ENCODE measurements around the gene ADAMTS17. TPM values are rescaled to one million over a fixed set of nuclear protein-coding genes. Genes with fewer than 3 reads are reported as not detected.

Gene ADAMTS17
- total and polyA plus RNA-seq, 4 experiments from 2014 or later, result 2.1 to 6.2 (median 4.8) TPM

DNA sequence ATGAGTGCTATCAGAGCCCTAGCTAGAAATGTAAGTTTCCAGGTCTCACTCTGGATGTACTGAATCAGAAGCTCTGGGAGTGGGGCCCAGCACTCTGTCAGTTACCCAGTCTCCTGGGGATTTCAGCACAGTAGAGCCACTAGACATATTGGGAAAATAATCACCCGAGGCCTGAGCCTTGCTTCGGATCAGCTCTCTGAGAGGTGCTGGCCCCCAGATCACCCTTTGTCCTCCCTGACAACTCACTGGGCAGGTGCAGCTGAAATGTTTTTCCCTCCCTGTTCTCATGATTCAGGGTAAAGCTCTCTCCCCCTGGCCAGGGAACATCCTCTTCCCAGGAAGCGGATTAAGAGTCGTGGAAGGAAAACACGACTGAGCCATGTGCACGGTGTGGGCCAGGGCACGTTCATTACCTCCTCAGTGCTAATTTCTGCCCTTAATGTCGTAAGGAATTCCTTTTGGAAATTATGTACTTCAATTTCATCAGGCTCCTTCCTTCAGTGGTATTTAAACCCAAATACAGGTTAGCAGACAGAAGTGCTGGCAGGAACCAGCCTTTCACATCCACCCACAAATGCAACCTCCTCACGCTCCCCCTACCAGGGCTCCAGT lies 311.8 kb downstream of the ADAMTS17 start:
- Mint-ChIP-seq H3K4me3 (no peak overlapping the region), H3K36me3 (peaks cover 40 to 58% of the 10 kb centered on the region in 2 donors), H3K27me3 (no peaks in the 10 kb centered on the region), H3K4me1 (peaks cover 0 to 1% (median 0%) of the 10 kb centered on the region in 4 donors), H3K9me3 (peaks cover 7 to 31% (median 26%) of the 10 kb centered on the region in 8 donors), H3K27ac (no peak overlapping the region)
- Histone ChIP-seq H3K27me3 (ENCODE audit: insufficient read depth, low read length) (no peaks in the 10 kb centered on the region), H3K36me3 (ENCODE audit: insufficient read depth, low read length) (no peaks in the 10 kb centered on the region), H3K9me3 (ENCODE audit: control insufficient read depth in 1 of 2, low read length in 2 of 2) (peaks cover 0 to 6% of the 10 kb centered on the region in 2 donors), H3K27ac (ENCODE audit: low read depth, low read length) (no peak overlapping the region), H3K4me3 (ENCODE audit: low read length in 2 of 2) (no peak overlapping the region), H3K4me1 (ENCODE audit: insufficient read depth, low read length) (no peaks in the 10 kb centered on the region)
- DNase-seq, result no peak
- intact Hi-C loops (cut with micrococcal nuclease), result no loop called here
- CTCF ChIA-PET (ENCODE audit: partially characterized antibody), result no interaction called here
- POLR2A ChIA-PET (ENCODE audit: partially characterized antibody), result no interaction called here

GRCh38 chr15:100029045-100029444 lies 312.7 kb downstream of the ADAMTS17 start:
- Histone ChIP-seq H3K9me3 (ENCODE audit: control insufficient read depth in 1 of 2, low read length in 2 of 2) (peaks cover 0 to 6% of the 10 kb centered on the region in 2 donors), H3K27ac (ENCODE audit: low read depth, low read length) (no peak overlapping the region), H3K4me1 (ENCODE audit: insufficient read depth, low read length) (no peaks in the 10 kb centered on the region), H3K4me3 (ENCODE audit: low read length in 2 of 2) (no peak overlapping the region), H3K27me3 (ENCODE audit: insufficient read depth, low read length) (no peaks in the 10 kb centered on the region), H3K36me3 (ENCODE audit: insufficient read depth, low read length) (no peaks in the 10 kb centered on the region)
- no peak for DNase-seq
- Mint-ChIP-seq H3K27me3 (no peaks in the 10 kb centered on the region), H3K4me3 (no peak overlapping the region), H3K9me3 (peaks cover 5 to 31% (median 26%) of the 10 kb centered on the region in 8 donors), H3K36me3 (peaks cover 40 to 52% of the 10 kb centered on the region in 2 donors), H3K4me1 (no peaks in the 10 kb centered on the region), H3K27ac (no peak overlapping the region)
- intact Hi-C loops (cut with micrococcal nuclease), result no loop called here
- ChIA-PET CTCF (ENCODE audit: partially characterized antibody) (no interaction called here), POLR2A (ENCODE audit: partially characterized antibody) (no interaction called here)

DNA sequence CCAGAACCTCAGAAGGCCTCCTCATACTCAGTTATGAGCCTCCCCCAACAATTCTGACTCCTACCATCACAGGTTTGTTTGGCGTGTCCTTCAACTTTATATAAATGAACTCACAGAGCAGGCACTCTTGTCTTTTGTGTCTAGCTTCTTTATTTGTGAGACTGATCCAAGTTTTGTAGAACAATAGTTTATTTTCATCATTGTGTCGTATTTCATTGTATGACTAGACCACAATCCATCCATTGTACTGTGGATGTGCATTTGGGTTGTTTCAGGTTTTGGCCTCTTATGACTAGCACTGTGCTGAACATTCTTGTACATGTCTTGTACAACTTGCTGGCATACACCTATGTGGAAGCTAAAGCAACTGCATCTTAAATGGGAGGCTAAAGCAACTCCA lies 315.7 kb downstream of the ADAMTS17 start:
- Mint-ChIP-seq H3K27me3 (no peaks in the 10 kb centered on the region), H3K4me3 (no peak overlapping the region), H3K9me3 (peaks cover 5 to 31% (median 26%) of the 10 kb centered on the region in 8 donors), H3K36me3 (peaks cover 28 to 40% of the 10 kb centered on the region in 2 donors), H3K4me1 (no peaks in the 10 kb centered on the region), H3K27ac (no peak overlapping the region)
- ChIA-PET CTCF (ENCODE audit: partially characterized antibody) (no interaction called here), POLR2A (ENCODE audit: partially characterized antibody) (no interaction called here)
- Histone ChIP-seq H3K9me3 (ENCODE audit: control insufficient read depth in 1 of 2, low read length in 2 of 2) (peaks cover 0 to 6% of the 10 kb centered on the region in 2 donors), H3K27ac (ENCODE audit: low read depth, low read length) (no peak overlapping the region), H3K4me1 (ENCODE audit: insufficient read depth, low read length) (no peaks in the 10 kb centered on the region), H3K36me3 (ENCODE audit: insufficient read depth, low read length) (no peaks in the 10 kb centered on the region), H3K27me3 (ENCODE audit: insufficient read depth, low read length) (no peaks in the 10 kb centered on the region), H3K4me3 (ENCODE audit: low read length in 2 of 2) (no peak overlapping the region)
- intact Hi-C loops (cut with micrococcal nuclease), result no loop called here
- DNase-seq, result no peak

- intact Hi-C loops (cut with micrococcal nuclease), result no loop called here
- Histone ChIP-seq H3K4me3 (ENCODE audit: low read length in 2 of 2) (no peak overlapping the region), H3K9me3 (ENCODE audit: control insufficient read depth in 1 of 2, low read length in 2 of 2) (peaks cover 0 to 6% of the 10 kb centered on the region in 2 donors), H3K4me1 (ENCODE audit: insufficient read depth, low read length) (no peaks in the 10 kb centered on the region), H3K36me3 (ENCODE audit: insufficient read depth, low read length) (no peaks in the 10 kb centered on the region), H3K27ac (ENCODE audit: low read depth, low read length) (no peak overlapping the region), H3K27me3 (ENCODE audit: insufficient read depth, low read length) (no peaks in the 10 kb centered on the region)
- Mint-ChIP-seq H3K27me3 (no peaks in the 10 kb centered on the region), H3K27ac (no peak overlapping the region), H3K4me1 (no peaks in the 10 kb centered on the region), H3K4me3 (no peak overlapping the region), H3K9me3 (peaks cover 2 to 13% (median 8%) of the 10 kb centered on the region in 8 donors), H3K36me3 (peaks cover 12 to 29% of the 10 kb centered on the region in 2 donors)
- no peak for DNase-seq
- ChIA-PET POLR2A (ENCODE audit: partially characterized antibody) (no interaction called here), CTCF (ENCODE audit: partially characterized antibody) (no interaction called here)
Measured at GRCh38 chr15:100022806-100023205, 319.0 kb downstream of the ADAMTS17 start.

- H3K27me3 ChIP-seq (ENCODE audit: insufficient read depth, low read length), result no peaks in the 10 kb centered on the region
- Mint-ChIP-seq H3K27me3 (no peaks in the 10 kb centered on the region), H3K27ac (no peak overlapping the region), H3K4me3 (no peak overlapping the region), H3K4me1 (no peaks in the 10 kb centered on the region), H3K9me3 (peaks cover 0 to 9% (median 4%) of the 10 kb centered on the region in 8 donors), H3K36me3 (peaks cover 12 to 27% of the 10 kb centered on the region in 2 donors)
- ChIA-PET CTCF (ENCODE audit: partially characterized antibody) (no interaction called here), POLR2A (ENCODE audit: partially characterized antibody) (no interaction called here)
- intact Hi-C loops (cut with micrococcal nuclease), result no loop called here
- DNase-seq, result no peak
- no peak overlapping the region for H3K27ac ChIP-seq (ENCODE audit: low read depth, low read length)
- no peak overlapping the region for H3K4me3 ChIP-seq (ENCODE audit: low read length in 2 of 2)
- no peaks in the 10 kb centered on the region for H3K36me3 ChIP-seq (ENCODE audit: insufficient read depth, low read length)
- H3K9me3 ChIP-seq (ENCODE audit: control insufficient read depth in 1 of 2, low read length in 2 of 2), result peaks cover 0 to 3% of the 10 kb centered on the region in 2 donors
- H3K4me1 ChIP-seq (ENCODE audit: insufficient read depth, low read length), result no peaks in the 10 kb centered on the region
Measured at GRCh38 chr15:100022391-100022790, 319.4 kb downstream of the ADAMTS17 start.

- Histone ChIP-seq H3K4me1 (ENCODE audit: insufficient read depth, low read length) (no peaks in the 10 kb centered on the region), H3K36me3 (ENCODE audit: insufficient read depth, low read length) (no peaks in the 10 kb centered on the region), H3K27me3 (ENCODE audit: insufficient read depth, low read length) (no peaks in the 10 kb centered on the region), H3K27ac (ENCODE audit: low read depth, low read length) (no peak overlapping the region), H3K4me3 (ENCODE audit: low read length in 2 of 2) (no peak overlapping the region), H3K9me3 (ENCODE audit: control insufficient read depth in 1 of 2, low read length in 2 of 2) (no peaks in the 10 kb centered on the region)
- no peaks in the 10 kb centered on the region for H3K27me3 Mint-ChIP-seq
- no peaks in the 10 kb centered on the region for H3K4me1 Mint-ChIP-seq
- peaks cover 0 to 2% (median under 1%) of the 10 kb centered on the region in 8 donors for H3K9me3 Mint-ChIP-seq
- H3K27ac Mint-ChIP-seq, result no peak overlapping the region
- ChIA-PET CTCF (ENCODE audit: partially characterized antibody) (no interaction called here), POLR2A (ENCODE audit: partially characterized antibody) (no interaction called here)
- intact Hi-C loops (cut with micrococcal nuclease), result no loop called here
- no peak for DNase-seq
- no peak overlapping the region for H3K4me3 Mint-ChIP-seq
- H3K36me3 Mint-ChIP-seq, result peaks cover 9 to 20% of the 10 kb centered on the region in 2 donors
Measured at GRCh38 chr15:100021653-100022052, 320.1 kb downstream of the ADAMTS17 start.

GRCh38 chr15:100020614-100021013 lies 321.2 kb downstream of the ADAMTS17 start:
- intact Hi-C loops (cut with micrococcal nuclease), result no loop called here

More at GRCh38 chr15:100020614-100021013, 321.2 kb downstream of the ADAMTS17 start:
- POLR2A ChIA-PET (ENCODE audit: partially characterized antibody), result no interaction called here
- Mint-ChIP-seq H3K4me1 (no peaks in the 10 kb centered on the region), H3K36me3 (peaks cover 7 to 19% of the 10 kb centered on the region in 2 donors), H3K4me3 (no peak overlapping the region), H3K27ac (no peak overlapping the region), H3K27me3 (no peaks in the 10 kb centered on the region), H3K9me3 (peaks cover 0 to 2% (median 0%) of the 10 kb centered on the region in 8 donors)
- H3K27ac ChIP-seq (ENCODE audit: low read depth, low read length), result no peak overlapping the region
- H3K4me1 ChIP-seq (ENCODE audit: insufficient read depth, low read length), result no peaks in the 10 kb centered on the region
- H3K27me3 ChIP-seq (ENCODE audit: insufficient read depth, low read length), result no peaks in the 10 kb centered on the region
- CTCF ChIA-PET (ENCODE audit: partially characterized antibody), result no interaction called here
- H3K36me3 ChIP-seq (ENCODE audit: insufficient read depth, low read length), result no peaks in the 10 kb centered on the region
- no peak for DNase-seq
- no peaks in the 10 kb centered on the region for H3K9me3 ChIP-seq (ENCODE audit: control insufficient read depth in 1 of 2, low read length in 2 of 2)
- H3K4me3 ChIP-seq (ENCODE audit: low read length in 2 of 2), result no peak overlapping the region

Measured in CD4-positive, alpha-beta memory T cell (primary cell).